Esophagus (tissue), 2 donors: ENCODE results near the gene PDZD2. TPM values are rescaled to one million over a fixed set of nuclear protein-coding genes. Genes with fewer than 3 reads are reported as not detected.

Experiments
- H3K27ac ChIP-seq, 2 donors: one replicate each; pipeline ENCODE4 v1.5.1; 2013; ENCODE audit warnings: low read depth in 2 of 2, mild to moderate bottlenecking in 2 of 2, inconsistent platforms in 1 of 2, low read length in 1 of 2, moderate library complexity in 1 of 2
- H3K27me3 ChIP-seq, 2 donors: one replicate each; pipeline ENCODE4 v1.6.1; 2013; ENCODE audit warnings: low read length in 2 of 2, control low read depth in 1 of 2, mild to moderate bottlenecking in 1 of 2; ENCODE audit not compliant: insufficient read depth in 2 of 2, control insufficient read depth in 1 of 2
- H3K36me3 ChIP-seq, 2 donors: one replicate each; pipeline ENCODE4 v1.6.1; 2013; ENCODE audit warnings: low read length in 1 of 2; ENCODE audit not compliant: control insufficient read depth in 2 of 2, insufficient read depth in 2 of 2
- H3K4me1 ChIP-seq, 2 donors: one replicate each; pipeline ENCODE4 v1.6.1; 2013; ENCODE audit warnings: low read length in 1 of 2; ENCODE audit not compliant: control insufficient read depth in 2 of 2, insufficient read depth in 2 of 2
- H3K4me3 ChIP-seq, 2 donors: one replicate each; pipeline ENCODE4 v1.5.1; 2013; ENCODE audit warnings: low read length in 2 of 2, mild to moderate bottlenecking in 2 of 2, low read depth in 1 of 2, moderate library complexity in 1 of 2
- H3K9me3 ChIP-seq, 2 donors: one replicate each; pipeline ENCODE4 v1.6.1; 2013; ENCODE audit warnings: mild to moderate bottlenecking in 2 of 2, low read depth in 1 of 2, low read length in 1 of 2, moderate library complexity in 1 of 2; ENCODE audit not compliant: control insufficient read depth in 2 of 2, insufficient read depth in 1 of 2
- WGBS, 2 donors: extraction: QIAGEN DNeasy Blood & Tissue Kit; methylation state at CpG; one replicate each; pipeline ENCODE4 v1.1.7; 2013; 5-methylcytosine and 5-hydroxymethylcytosine counted together
- polyA plus RNA-seq, 2 donors: library from polyadenylated mRNA; stranded (reverse); fragments of 200-250 nt; gene quantifications; one replicate each; pipeline ENCODE4 v1.2.3, GENCODE V29; 2013
- donor health status: healthy with polysubstance abuse.
- donor health status: Bipolar disorder and iron deficiency.

Gene PDZD2
- polyA plus RNA-seq, 2 donors, result 6.6 to 15.3 TPM

DNA sequence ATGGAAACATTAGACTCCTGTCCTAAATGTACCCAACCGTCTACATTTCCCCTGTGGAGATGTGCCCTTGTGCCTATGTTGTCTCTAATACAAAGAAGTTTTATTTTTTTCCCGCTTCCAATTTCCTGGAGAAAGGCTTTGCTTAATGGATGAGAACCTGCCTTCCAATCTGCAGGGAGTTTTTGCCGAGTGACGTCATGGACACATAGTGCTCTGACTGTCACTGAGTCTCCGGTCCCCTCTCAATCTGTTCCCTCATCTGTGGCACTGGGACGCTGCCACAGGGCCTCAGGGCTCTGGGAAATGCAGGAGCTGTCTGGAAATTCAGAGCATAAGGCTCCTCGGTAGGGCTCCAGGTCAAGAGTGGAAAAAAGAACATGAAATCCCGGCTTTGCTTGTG, 144.8 kb downstream of the PDZD2 start:
- 52 to 53% methylated on average over 8 of the region's 8 CpGs for WGBS, 2 donors
- no peak overlapping the region for H3K4me3 ChIP-seq
- no peaks in the 10 kb centered on the region for H3K4me1 ChIP-seq
- H3K27me3 ChIP-seq, result no peaks in the 10 kb centered on the region
- H3K9me3 ChIP-seq, result no peaks in the 10 kb centered on the region
- no peaks in the 10 kb centered on the region for H3K36me3 ChIP-seq
- peak overlapping the region in 1 of 2 donors; percentile 15 for H3K27ac ChIP-seq

DNA sequence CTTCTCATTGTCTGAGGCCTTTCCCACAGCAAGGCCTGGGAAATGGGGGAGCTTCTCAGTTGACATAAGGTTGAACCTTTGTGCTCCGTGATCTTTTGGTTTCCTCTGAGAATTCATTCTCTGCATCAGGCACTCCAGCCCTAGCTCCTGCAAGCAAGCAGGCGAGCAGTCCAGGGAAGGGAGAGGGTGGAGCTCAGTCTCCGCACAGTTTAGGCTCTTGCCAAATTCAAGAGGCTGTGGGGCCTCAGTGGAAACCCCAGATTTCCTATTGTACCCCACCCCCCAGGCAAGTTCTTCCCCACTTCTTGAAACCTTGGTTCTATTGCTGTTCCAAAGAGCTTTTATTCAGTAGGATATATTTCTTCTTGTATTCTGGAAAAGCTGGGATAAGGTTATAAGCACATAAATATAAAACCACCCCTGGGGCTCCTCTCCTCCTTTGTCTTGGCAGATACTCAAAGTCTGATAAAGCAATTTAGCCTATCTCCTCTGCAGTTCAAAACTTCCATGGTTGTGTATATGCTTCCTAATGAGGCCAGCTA, 147.2 kb downstream of the PDZD2 start:
- Histone ChIP-seq H3K27me3 (no peaks in the 10 kb centered on the region), H3K4me3 (no peak overlapping the region), H3K36me3 (no peaks in the 10 kb centered on the region), H3K4me1 (no peaks in the 10 kb centered on the region), H3K9me3 (no peaks in the 10 kb centered on the region), H3K27ac (no peak overlapping the region)
- 63 to 73% methylated on average over 3 of the region's 3 CpGs for WGBS, 2 donors

DNA sequence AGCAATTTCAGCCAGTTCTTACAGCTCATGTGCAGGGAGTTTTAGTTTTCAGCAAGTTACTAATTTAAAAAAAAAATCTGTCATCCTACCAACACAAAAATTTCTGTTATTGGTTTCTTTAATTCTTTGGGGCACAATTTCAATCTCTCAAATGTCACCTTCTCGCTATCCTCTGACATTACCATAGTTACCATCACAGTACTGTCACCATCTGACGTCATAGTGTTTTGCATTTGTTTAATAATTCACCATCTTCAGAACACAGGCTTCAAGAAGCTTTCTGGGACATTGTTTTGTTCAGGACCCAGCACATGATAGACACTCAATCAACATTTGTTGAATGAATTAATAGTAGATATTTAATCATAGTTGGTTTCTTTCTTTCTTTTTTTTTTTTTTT, 155.1 kb downstream of the PDZD2 start:
- H3K4me3 ChIP-seq, result no peak overlapping the region
- H3K9me3 ChIP-seq, result no peaks in the 10 kb centered on the region
- H3K27ac ChIP-seq, result no peak overlapping the region
- H3K4me1 ChIP-seq, result no peaks in the 10 kb centered on the region
- no peaks in the 10 kb centered on the region for H3K27me3 ChIP-seq
- H3K36me3 ChIP-seq, result no peaks in the 10 kb centered on the region
- 62 to 91% methylated on average over 2 of the region's 2 CpGs for WGBS, 2 donors

DNA sequence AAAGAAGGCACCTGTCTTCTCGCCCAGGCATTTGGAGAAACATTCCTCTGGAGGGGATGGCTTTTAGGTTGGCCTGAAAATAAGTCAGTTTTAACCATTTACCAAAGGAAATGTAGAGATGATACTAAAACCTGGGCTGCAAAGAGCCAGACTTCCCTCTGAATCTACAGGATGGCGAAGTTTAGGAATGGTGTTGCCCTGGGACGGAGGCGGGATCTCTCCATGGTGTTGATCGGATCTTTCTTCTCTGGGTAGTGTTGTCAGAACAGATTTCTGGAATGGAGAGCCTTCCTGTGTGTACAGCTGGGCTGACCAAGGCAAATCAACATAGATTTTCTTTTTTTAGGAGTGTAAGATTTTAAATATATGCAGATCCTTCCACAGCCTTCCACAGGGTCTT, 159.2 kb downstream of the PDZD2 start:
- Histone ChIP-seq H3K4me1 (no peaks in the 10 kb centered on the region), H3K4me3 (no peak overlapping the region), H3K27me3 (no peaks in the 10 kb centered on the region), H3K9me3 (no peaks in the 10 kb centered on the region), H3K27ac (no peak overlapping the region), H3K36me3 (no peaks in the 10 kb centered on the region)
- whole genome bisulfite sequencing, 2 donors, result 86 to 91% methylated on average over 5 of the region's 5 CpGs

DNA sequence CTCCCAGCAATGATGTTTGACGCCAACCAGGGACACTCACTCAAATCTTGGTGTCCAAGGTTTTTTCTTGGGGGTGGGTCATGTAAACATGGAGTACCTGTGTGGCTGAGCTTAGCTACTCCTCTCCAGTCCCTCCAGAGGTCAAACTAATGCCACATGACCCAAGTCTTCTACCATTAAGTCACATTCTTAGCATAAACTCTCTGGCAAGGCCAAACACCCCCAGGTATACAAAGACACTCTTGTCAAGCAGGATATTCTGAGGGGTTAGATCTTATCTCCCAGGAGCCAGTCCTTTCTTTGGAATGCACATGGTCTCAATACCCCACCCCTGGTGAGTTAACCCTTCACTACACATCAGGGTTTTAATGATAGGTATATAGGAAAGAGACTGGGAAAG, 161.4 kb downstream of the PDZD2 start:
- Histone ChIP-seq H3K9me3 (no peaks in the 10 kb centered on the region), H3K4me1 (no peaks in the 10 kb centered on the region), H3K27me3 (no peaks in the 10 kb centered on the region), H3K36me3 (no peaks in the 10 kb centered on the region), H3K4me3 (no peak overlapping the region), H3K27ac (no peak overlapping the region)
- 96 to 98% methylated on average over 1 of the region's 1 CpG for WGBS, 2 donors

DNA sequence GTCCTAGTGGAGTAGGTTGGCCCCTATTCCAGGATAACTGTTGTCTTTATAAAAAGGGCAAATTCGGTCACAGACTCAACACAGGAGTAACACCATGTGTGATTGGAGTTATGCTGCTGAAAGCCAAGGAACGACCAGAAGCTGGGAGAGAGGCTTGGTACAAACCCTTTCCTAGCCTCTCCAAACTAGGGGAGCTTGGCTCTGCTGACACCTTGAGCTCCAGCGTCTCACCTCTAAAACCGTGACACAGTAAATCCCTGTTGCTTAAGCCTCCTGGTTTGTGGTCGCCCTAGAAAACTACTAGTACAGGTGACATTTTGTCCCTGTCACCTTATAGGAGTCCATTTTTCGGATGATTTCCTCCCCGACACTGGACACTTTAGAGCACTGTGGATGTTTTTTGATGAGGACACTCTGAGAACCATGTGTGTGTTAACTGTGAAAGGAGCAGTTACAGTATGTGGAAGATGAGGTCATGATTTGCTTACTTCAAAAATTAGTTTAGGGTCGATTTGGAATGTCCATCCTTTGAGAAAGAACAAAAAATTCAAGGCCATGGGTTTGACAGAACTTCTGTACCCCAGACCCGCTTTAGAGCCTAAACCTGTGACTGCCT, 167.0 kb downstream of the PDZD2 start:
- H3K27ac ChIP-seq, result no peak overlapping the region
- no peaks in the 10 kb centered on the region for H3K9me3 ChIP-seq
- 76 to 80% methylated on average over 9 of the region's 9 CpGs for WGBS, 2 donors

DNA sequence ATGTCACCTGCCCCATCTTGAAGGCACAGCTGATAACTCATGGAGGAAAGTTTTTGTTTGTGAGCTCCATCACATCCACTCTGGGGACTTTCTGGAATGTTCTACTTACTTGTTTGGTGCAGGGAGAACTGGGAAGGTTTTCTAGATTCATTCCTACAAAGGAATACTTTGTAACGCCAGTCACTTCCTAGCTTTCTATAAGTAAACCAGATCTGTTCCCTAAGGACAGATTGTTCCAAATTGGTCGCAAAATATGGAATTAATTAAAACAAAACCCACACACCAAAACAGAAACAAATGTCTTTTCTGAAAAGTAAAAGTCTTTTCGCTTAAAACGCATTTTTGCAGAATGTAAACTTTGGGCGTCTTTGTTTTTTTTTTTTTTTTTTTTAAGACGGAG, 167.6 kb downstream of the PDZD2 start:
- H3K36me3 ChIP-seq, result no peaks in the 10 kb centered on the region
- no peaks in the 10 kb centered on the region for H3K9me3 ChIP-seq
- H3K4me3 ChIP-seq, result no peak overlapping the region
- H3K27me3 ChIP-seq, result no peaks in the 10 kb centered on the region
- WGBS, 2 donors, result 75 to 76% methylated on average over 6 of the region's 6 CpGs
- H3K4me1 ChIP-seq, result no peaks in the 10 kb centered on the region
- H3K27ac ChIP-seq, result no peak overlapping the region

More for the DNA sequence above, 167.0 kb downstream of the PDZD2 start:
- H3K4me3 ChIP-seq, result no peak overlapping the region
- no peaks in the 10 kb centered on the region for H3K4me1 ChIP-seq
- no peaks in the 10 kb centered on the region for H3K36me3 ChIP-seq
- H3K27me3 ChIP-seq, result no peaks in the 10 kb centered on the region

DNA sequence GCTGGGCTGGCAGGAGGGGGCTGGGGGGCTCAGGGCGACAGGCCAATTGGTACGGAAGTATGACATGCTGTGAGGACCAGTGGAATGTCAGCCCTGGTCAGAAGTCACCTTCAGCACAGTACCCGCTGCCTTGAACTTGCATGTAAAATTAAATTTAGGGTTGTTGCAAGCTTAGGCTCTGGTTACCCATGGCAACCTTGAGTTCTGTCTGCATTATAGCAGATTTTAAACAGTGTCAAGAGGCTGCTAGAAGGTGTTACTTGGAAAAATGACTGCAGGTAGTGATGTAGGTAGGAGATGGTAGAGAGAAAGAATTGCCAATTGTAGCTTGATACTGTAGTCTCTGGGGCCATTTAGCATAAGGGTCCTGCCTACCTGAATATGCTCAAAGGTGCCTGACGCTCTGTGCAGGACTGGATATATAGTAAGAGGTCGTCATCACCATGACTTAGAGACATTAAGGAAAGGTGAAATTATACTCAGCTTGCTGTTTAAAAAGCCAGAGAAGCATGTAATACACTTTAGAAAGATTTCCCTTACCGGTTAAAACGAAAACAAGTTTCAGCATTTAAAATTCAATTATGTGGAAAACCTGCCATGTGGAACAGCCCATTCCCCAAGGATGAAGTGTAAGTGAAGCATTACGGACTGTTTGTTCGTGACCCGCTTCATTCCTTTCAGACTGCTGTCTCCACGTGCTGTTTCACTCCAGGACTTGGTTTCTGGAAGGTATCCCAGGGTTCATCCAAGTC, 169.0 kb downstream of the PDZD2 start:
- 73 to 76% methylated on average over 11 of the region's 11 CpGs for WGBS, 2 donors
- Histone ChIP-seq H3K4me1 (no peaks in the 10 kb centered on the region), H3K27me3 (no peaks in the 10 kb centered on the region), H3K9me3 (no peaks in the 10 kb centered on the region), H3K27ac (no peak overlapping the region), H3K4me3 (no peak overlapping the region), H3K36me3 (no peaks in the 10 kb centered on the region)

DNA sequence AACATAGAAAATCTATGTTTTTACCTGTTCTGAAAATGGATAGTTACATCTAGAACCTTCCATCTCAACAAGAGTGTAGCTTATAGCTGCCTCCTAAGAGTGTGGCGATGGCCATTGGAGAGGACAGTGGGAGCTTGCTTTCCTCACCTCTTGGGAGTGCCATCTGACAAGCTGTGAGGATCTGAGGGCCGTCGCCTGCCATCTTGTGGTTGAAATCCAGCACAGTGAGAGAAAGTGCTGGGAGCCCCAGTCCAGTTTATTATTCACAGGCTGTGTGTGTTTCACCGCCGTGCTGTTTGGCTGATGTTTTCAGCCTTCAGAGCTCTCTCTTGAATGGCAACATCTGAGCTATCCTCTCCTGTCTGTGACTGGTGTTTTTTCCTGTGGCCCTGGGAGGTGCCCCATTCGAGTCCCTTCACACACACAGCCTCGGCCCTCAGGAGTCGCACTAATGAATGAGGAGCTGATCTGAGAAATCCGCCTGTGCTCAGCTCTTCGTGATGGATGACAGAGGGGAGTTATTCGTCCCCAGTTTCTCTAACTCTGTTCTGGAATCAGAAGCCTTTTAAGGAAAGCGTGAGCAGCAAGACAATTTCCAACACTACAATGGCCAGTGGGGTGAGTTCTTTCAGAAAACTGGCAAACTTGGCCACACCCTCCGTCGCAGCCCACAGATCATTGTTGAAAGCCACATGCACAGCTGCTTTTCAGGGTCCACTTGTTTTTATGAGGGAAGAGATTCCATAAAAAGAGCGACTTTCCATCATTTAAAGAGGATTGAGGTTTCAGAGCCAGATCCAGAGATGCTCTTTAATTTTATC, 170.3 kb downstream of the PDZD2 start:
- H3K9me3 ChIP-seq, result no peaks in the 10 kb centered on the region
- no peak overlapping the region for H3K27ac ChIP-seq
- H3K4me3 ChIP-seq, result no peak overlapping the region
- H3K27me3 ChIP-seq, result no peaks in the 10 kb centered on the region
- no peaks in the 10 kb centered on the region for H3K36me3 ChIP-seq
- H3K4me1 ChIP-seq, result no peaks in the 10 kb centered on the region
- 51 to 58% methylated on average over 15 of the region's 15 CpGs for WGBS, 2 donors
